Muscle layer of duodenum (tissue), 2 donors: ENCODE results near the gene INO80D.
"Not testable (repeated sequence)": the region's sequence is repeated elsewhere in the genome, so short reads cannot be mapped to it uniquely, and the experiment has no call there.

Experiments used
- H3K27ac ChIP-seq: one replicate; pipeline ENCODE4 v1.7.0; 2013; ENCODE audit warnings: mild to moderate bottlenecking, low read length
- H3K27me3 ChIP-seq: one replicate; pipeline ENCODE4 v1.7.0; 2013; ENCODE audit warnings: low read depth, mild to moderate bottlenecking, control low read depth, low read length
- H3K36me3 ChIP-seq, 2 donors: one replicate each; pipeline ENCODE4 v1.7.0; 2013; ENCODE audit warnings: low read length in 2 of 2, control low read depth in 1 of 2, mild to moderate bottlenecking in 1 of 2; ENCODE audit not compliant: insufficient read depth in 2 of 2, control insufficient read depth in 1 of 2
- H3K4me1 ChIP-seq, 2 donors: one replicate each; pipeline ENCODE4 v1.7.0; 2013; ENCODE audit warnings: low read length in 2 of 2, mild to moderate bottlenecking in 2 of 2, control low read depth in 1 of 2, moderate library complexity in 1 of 2; ENCODE audit not compliant: insufficient read depth in 2 of 2, control insufficient read depth in 1 of 2
- H3K4me3 ChIP-seq, 2 donors: one replicate each; pipeline ENCODE4 v1.7.0; 2013; ENCODE audit warnings: low read length in 2 of 2, low read depth in 1 of 2, mild to moderate bottlenecking in 1 of 2
- H3K9me3 ChIP-seq, 2 donors: one replicate each; pipeline ENCODE4 v1.7.0; 2013; ENCODE audit warnings: low read length in 2 of 2, control low read depth in 1 of 2, mild to moderate bottlenecking in 1 of 2; ENCODE audit not compliant: control insufficient read depth in 1 of 2
- donor health status: healthy.

INO80D gene

DNA sequence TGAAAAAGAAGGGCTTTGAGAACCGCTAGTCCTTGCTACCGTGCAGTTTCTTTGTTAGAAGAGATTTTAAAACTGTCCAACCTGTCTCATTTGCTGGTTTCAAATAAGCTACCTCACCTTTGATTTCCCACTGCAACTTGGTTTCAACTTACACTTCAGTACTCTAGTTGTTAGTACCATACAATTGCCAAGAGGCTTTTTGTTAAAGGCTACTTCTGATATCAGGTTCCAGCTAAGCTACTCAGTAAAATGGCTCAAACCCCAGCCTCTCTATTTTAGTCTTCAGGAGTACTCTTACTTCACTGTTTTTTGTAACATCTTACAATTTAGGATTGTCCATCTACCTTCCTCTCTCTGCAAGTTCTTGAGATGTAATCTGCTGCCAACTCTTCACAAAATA, 91.6 kb downstream of the INO80D start:
- H3K27me3 ChIP-seq, result no peaks in the 10 kb centered on the region
- H3K4me3 ChIP-seq, result no peak overlapping the region
- H3K4me1 ChIP-seq, result peaks cover 0 to 5% of the 10 kb centered on the region in 2 donors
- H3K27ac ChIP-seq, result no peak overlapping the region
- no peaks in the 10 kb centered on the region for H3K9me3 ChIP-seq
- peaks cover 0 to 19% of the 10 kb centered on the region in 2 donors for H3K36me3 ChIP-seq

DNA sequence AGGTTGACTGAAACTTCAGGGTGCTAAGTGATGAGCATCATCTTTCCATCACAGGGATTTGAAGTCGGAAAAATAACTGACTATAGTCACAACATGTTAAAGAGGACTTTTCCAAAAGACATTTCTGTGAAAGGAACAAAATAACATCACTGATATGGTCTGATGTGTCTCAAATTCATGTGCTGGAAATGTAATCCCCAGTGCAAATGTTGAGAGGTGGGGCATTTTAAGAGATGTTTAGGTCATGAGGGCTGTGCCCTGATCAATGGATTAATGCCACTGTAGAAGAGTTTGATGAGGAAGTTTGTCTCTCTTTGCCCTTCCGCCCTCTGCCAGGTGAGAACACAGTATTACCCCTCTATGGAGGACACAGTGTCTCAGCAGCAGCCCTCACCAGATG, 95.9 kb downstream of the INO80D start:
- Histone ChIP-seq H3K4me3 (no peak overlapping the region), H3K9me3 (no peaks in the 10 kb centered on the region), H3K4me1 (no peaks in the 10 kb centered on the region), H3K27me3 (no peaks in the 10 kb centered on the region), H3K36me3 (peaks cover 0 to 14% of the 10 kb centered on the region in 2 donors), H3K27ac (no peak overlapping the region)

- H3K9me3 ChIP-seq, result no peaks in the 10 kb centered on the region
- no peaks in the 10 kb centered on the region for H3K27me3 ChIP-seq
- no peak overlapping the region for H3K27ac ChIP-seq
- peaks cover 0 to 14% of the 10 kb centered on the region in 2 donors for H3K36me3 ChIP-seq
- H3K4me1 ChIP-seq, result no peaks in the 10 kb centered on the region
- no peak overlapping the region for H3K4me3 ChIP-seq
Measured at GRCh38 chr2:205989271-205990071, 96.5 kb downstream of the INO80D start.

DNA sequence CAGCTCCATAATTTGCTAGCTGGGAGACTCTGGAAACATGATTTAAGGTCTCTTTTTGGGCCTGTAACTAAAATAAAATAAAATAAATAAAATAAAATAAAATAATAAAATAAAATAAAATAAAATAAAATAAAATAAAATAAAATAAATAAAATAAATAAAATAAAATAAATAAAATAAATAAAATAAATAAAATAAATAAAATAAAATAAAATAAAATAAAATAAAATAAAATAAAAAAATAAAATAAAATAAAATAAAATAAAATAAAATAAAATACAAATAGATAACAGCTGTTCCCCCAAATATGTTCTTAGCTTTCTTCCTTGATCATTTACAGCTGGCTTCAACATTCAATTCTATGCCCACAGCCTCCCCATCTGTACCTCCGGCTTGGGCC, 97.3 kb downstream of the INO80D start:
- H3K27ac ChIP-seq, H3K27me3 ChIP-seq, H3K4me1 ChIP-seq, H3K9me3 ChIP-seq, H3K4me3 ChIP-seq: not testable (repeated sequence)
- H3K36me3 ChIP-seq, result peaks cover 0 to 14% of the 10 kb centered on the region in 2 donors

DNA sequence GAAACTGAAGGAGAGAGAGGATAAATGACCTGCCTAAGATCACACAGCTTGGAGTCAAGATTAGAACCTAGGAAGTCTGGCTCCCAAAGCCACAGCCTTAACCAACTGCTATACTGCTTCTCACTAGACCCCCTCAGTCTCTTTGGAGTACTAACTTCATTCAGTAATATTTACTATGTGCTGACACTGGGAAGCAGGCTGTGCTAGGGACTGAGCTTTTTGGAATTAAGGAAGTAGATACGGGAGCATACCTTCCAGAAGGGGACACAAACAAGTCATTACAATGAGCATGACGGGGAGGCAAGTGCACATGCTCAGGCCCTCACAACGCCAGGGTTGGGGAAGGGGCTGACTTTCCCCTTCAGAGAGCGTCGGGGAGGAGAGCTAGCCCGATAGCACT, 97.7 kb downstream of the INO80D start:
- Histone ChIP-seq H3K4me1 (no peaks in the 10 kb centered on the region), H3K36me3 (peaks cover 0 to 14% of the 10 kb centered on the region in 2 donors)

DNA sequence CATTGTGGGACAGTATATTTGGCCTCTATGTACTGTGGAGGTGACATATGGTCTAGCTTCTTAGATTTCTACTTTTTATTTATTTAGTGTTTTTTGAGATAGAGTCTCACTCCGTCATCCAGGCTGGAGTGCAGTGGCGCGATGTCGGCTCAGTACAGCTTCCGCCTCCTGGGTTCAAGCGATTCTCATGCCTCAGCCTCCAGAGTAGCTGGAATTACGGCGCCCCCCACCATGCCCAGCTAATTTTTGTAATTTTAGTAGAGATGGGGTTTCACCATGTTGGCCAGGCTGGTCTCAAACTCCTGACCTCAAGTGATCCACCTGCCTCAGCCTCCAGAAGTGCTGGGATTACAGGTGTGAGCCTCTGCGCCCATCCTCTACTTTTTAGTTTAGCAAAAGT, 99.6 kb downstream of the INO80D start:
- H3K27ac ChIP-seq, H3K36me3 ChIP-seq, H3K9me3 ChIP-seq, H3K27me3 ChIP-seq, H3K4me3 ChIP-seq, H3K4me1 ChIP-seq: not testable (repeated sequence)

More for the DNA sequence above, 97.7 kb downstream of the INO80D start:
- no peak overlapping the region for H3K4me3 ChIP-seq
- H3K27me3 ChIP-seq, result no peaks in the 10 kb centered on the region
- H3K27ac ChIP-seq, result no peak overlapping the region
- no peaks in the 10 kb centered on the region for H3K9me3 ChIP-seq

GRCh38 chr2:205984381-205984780, 101.6 kb downstream of the INO80D start:
- no peaks in the 10 kb centered on the region for H3K4me1 ChIP-seq
- H3K9me3 ChIP-seq, result no peaks in the 10 kb centered on the region
- H3K36me3 ChIP-seq, result no peaks in the 10 kb centered on the region
- H3K4me3 ChIP-seq, result no peak overlapping the region
- H3K27ac ChIP-seq, result no peak overlapping the region
- no peaks in the 10 kb centered on the region for H3K27me3 ChIP-seq

GRCh38 chr2:205982776-205983327, 103.1 kb downstream of the INO80D start:
- H3K4me1 ChIP-seq, result no peaks in the 10 kb centered on the region
- no peaks in the 10 kb centered on the region for H3K36me3 ChIP-seq
- H3K9me3 ChIP-seq, result no peaks in the 10 kb centered on the region
- no peak overlapping the region for H3K27ac ChIP-seq
- no peaks in the 10 kb centered on the region for H3K27me3 ChIP-seq
- H3K4me3 ChIP-seq, result no peak overlapping the region

GRCh38 chr2:205978728-205979127, 107.2 kb downstream of the INO80D start:
- H3K36me3 ChIP-seq, H3K4me1 ChIP-seq, H3K4me3 ChIP-seq, H3K9me3 ChIP-seq, H3K27ac ChIP-seq, H3K27me3 ChIP-seq: not testable (repeated sequence)

GRCh38 chr2:205977699-205978098, 108.3 kb downstream of the INO80D start:
- not testable (repeated sequence) for H3K4me3 ChIP-seq, H3K4me1 ChIP-seq, H3K9me3 ChIP-seq, H3K27me3 ChIP-seq, H3K36me3 ChIP-seq, H3K27ac ChIP-seq

DNA sequence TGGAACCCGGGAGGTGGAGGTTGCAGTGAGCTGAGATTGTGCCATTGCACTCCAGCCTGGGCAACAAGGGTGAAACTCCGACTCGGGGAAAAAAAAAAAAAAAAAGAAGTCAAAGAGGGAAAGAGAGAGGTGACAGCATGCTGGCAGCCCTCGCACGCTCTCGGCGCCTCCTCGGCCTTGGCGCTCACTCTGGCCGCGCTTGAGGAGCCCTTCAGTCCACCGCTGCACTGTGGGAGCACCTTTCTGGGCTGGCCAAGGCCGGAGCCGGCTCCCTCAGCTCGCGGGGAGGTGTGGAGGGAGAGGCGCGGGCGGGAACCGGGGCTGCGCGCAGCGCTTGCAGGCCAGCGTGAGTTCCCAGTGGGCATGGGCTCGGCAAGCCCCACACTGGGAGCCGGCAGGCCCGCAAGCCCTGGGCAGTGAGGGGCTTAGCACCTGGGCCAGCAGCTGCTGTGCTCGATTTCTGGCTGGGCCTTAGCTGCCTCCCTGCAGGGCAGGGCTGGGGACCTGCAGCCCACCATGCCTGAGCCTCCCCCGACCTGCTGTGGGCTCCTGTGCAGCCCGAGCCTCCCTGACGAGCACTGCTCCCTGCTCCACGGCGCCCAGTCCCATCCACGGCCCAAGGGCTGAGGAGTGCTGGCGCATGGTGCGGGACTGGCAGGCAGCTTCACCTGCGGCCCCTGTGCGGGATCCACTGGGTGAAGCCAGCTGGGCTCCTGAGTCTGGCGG, 108.9 kb downstream of the INO80D start:
- not testable (repeated sequence) for H3K4me1 ChIP-seq, H3K4me3 ChIP-seq, H3K9me3 ChIP-seq, H3K27ac ChIP-seq, H3K27me3 ChIP-seq, H3K36me3 ChIP-seq
